OCI-LY7 (cell line): ENCODE measurements around the gene PHF21B. TPM values are rescaled to one million over a fixed set of nuclear protein-coding genes. Genes with fewer than 3 reads are reported as not detected.

ENCODE experiments used
- Bru-seq: library from RNA; stranded (reverse); fragments of 400-500 nt; gene quantifications from one replicate; lab custom pipeline; 2021; lab: Mats Ljungman, UMichigan
- BruChase-seq, 2 experiments: library from RNA; stranded (reverse); fragments of 400-500 nt; gene quantifications; one replicate each; lab custom pipeline; 2021; lab: Mats Ljungman, UMichigan
- BruUV-seq: library from RNA; stranded (reverse); fragments of 400-500 nt; replicated peaks from 2 replicates; lab custom pipeline; 2021; lab: Mats Ljungman, UMichigan
- CTCF ChIA-PET: fragments of 300-600 bp; sonication (Branson Sonifier 250); formaldehyde crosslinking; loops from one replicate; lab custom pipeline; 2022; ENCODE audit warnings: antibody characterized with exemption; ENCODE audit not compliant: unreplicated experiment; lab: Charles Lee
- POLR2A ChIA-PET: fragments of 300-600 bp; sonication (Branson Sonifier 250); formaldehyde crosslinking; loops from one replicate; lab custom pipeline; 2022; ENCODE audit warnings: antibody characterized with exemption; lab: Charles Lee
- DNase-seq: peaks from one replicate; pipeline ENCODE4 v3.0.0-alpha.2; 2015; ENCODE audit warnings: low spot score
- H2AFZ ChIP-seq: fragments of 200-600 bp; sonication (generic), shearing (Covaris generic); 2 replicates; pipeline ENCODE4 v1.6.1; 2014; ENCODE audit warnings: mild to moderate bottlenecking, antibody characterized with exemption, low read length, moderate library complexity
- H3K27ac ChIP-seq: fragments of 200-600 bp; sonication (generic); 2 replicates; pipeline ENCODE4 v1.5.1; 2014; ENCODE audit warnings: mixed run types, low read depth, mild to moderate bottlenecking, moderate library complexity, low read length, inconsistent platforms; ENCODE audit not compliant: poor library complexity, severe bottlenecking
- H3K36me3 ChIP-seq: fragments of 200-600 bp; sonication (generic); 2 replicates; pipeline ENCODE4 v1.6.1; 2014; ENCODE audit warnings: mild to moderate bottlenecking, antibody characterized with exemption, low read length, moderate library complexity, mixed read lengths; ENCODE audit not compliant: insufficient read depth
- H3K4me1 ChIP-seq: fragments of 200-600 bp; sonication (generic); 2 replicates; pipeline ENCODE4 v1.5.1; 2014; ENCODE audit warnings: mild to moderate bottlenecking, low read length; ENCODE audit not compliant: insufficient read depth, poor library complexity, severe bottlenecking
- H3K4me2 ChIP-seq: fragments of 200-600 bp; sonication (generic); 2 replicates; pipeline ENCODE4 v1.6.1; 2014; ENCODE audit warnings: mild to moderate bottlenecking, low read length
- H3K4me3 ChIP-seq: fragments of 200-600 bp; sonication (generic); 2 replicates; pipeline ENCODE4 v1.5.1; 2014; ENCODE audit warnings: mild to moderate bottlenecking, low read depth, low read length; ENCODE audit not compliant: poor library complexity, severe bottlenecking
- H3K79me2 ChIP-seq: fragments of 200-600 bp; sonication (generic); 2 replicates; pipeline ENCODE4 v1.6.1; 2016; ENCODE audit warnings: low read depth, mild to moderate bottlenecking, low read length, moderate library complexity, mixed read lengths; ENCODE audit not compliant: insufficient read depth
- H3K9me2 ChIP-seq: fragments of 200-600 bp; sonication (generic); 2 replicates; pipeline ENCODE4 v1.6.1; 2016; ENCODE audit warnings: mild to moderate bottlenecking, low read length, mixed read lengths; ENCODE audit not compliant: insufficient read depth
- H3K9me3 ChIP-seq: fragments of 200-600 bp; sonication (generic); 2 replicates; pipeline ENCODE4 v1.6.1; 2014; ENCODE audit warnings: mild to moderate bottlenecking, mixed run types, low read length, mixed read lengths
- H4K20me1 ChIP-seq: fragments of 200-600 bp; sonication (generic); 2 replicates; pipeline ENCODE4 v1.6.1; 2014; ENCODE audit warnings: mild to moderate bottlenecking, antibody characterized with exemption, low read length, moderate library complexity, mixed read lengths; ENCODE audit not compliant: insufficient read depth
- EZH2phosphoT487 ChIP-seq: fragments of 200-600 bp; sonication (generic); IDR thresholded peaks from 2 replicates; pipeline ENCODE4 v1.6.1; 2018; ENCODE audit warnings: low read depth, borderline replicate concordance, mild to moderate bottlenecking, mixed run types, antibody characterized with exemption, low read length, moderate library complexity, mixed read lengths
- intact Hi-C: fragments of 100-400 bp; cut with micrococcal nuclease; formaldehyde crosslinking; loops from one replicate; pipeline ENCODE4 v1.10.0; 2022; ENCODE audit not compliant: unreplicated experiment
- long read RNA-seq: library from polyadenylated mRNA; stranded (forward); transcript quantifications from one replicate; pipeline ENCODE4 v2.0.0, GENCODE V29; 2022
- total RNA-seq, 2 experiments: library from RNA; depleted of rRNA in 1 of 2; stranded (reverse); fragments of >200 nt in 1 of 2; shearing (Covaris generic) in 1 of 2; gene quantifications; 2 replicates each; pipeline ENCODE4 v1.2.3, GENCODE V29; 2014 to 2022
- TF ChIP-seq, protein P1 (sequence below): fragments of 200-600 bp; sonication (generic); conservative IDR thresholded peaks from 2 replicates; pipeline ENCODE4 v1.5.1; 2014; ENCODE audit warnings: mild to moderate bottlenecking, antibody characterized with exemption, low read length, moderate library complexity, mixed read lengths

The PHF21B gene
- total RNA-seq (2014; rRNA removed; shearing (Covaris generic)), result 3.1 and 9.4 TPM in 2 replicates
- total RNA-seq (2022), result 12.4 TPM in 2 replicates
- Bru-seq, nascent RNA, result percentile 53 among the genes with signal in this experiment
- percentile 60 among the genes with signal in this experiment for BruChase-seq, experiment 1, labeled RNA remaining after a 6-hour chase
- BruChase-seq, experiment 2, labeled RNA remaining after a 2-hour chase, result percentile 57 among the genes with signal in this experiment
- long read RNA-seq, partial matches to known transcripts, result 1 of 9 reads
- long read RNA-seq, other reads (novel, unspliced or antisense), result 8 of 9 reads

DNA sequence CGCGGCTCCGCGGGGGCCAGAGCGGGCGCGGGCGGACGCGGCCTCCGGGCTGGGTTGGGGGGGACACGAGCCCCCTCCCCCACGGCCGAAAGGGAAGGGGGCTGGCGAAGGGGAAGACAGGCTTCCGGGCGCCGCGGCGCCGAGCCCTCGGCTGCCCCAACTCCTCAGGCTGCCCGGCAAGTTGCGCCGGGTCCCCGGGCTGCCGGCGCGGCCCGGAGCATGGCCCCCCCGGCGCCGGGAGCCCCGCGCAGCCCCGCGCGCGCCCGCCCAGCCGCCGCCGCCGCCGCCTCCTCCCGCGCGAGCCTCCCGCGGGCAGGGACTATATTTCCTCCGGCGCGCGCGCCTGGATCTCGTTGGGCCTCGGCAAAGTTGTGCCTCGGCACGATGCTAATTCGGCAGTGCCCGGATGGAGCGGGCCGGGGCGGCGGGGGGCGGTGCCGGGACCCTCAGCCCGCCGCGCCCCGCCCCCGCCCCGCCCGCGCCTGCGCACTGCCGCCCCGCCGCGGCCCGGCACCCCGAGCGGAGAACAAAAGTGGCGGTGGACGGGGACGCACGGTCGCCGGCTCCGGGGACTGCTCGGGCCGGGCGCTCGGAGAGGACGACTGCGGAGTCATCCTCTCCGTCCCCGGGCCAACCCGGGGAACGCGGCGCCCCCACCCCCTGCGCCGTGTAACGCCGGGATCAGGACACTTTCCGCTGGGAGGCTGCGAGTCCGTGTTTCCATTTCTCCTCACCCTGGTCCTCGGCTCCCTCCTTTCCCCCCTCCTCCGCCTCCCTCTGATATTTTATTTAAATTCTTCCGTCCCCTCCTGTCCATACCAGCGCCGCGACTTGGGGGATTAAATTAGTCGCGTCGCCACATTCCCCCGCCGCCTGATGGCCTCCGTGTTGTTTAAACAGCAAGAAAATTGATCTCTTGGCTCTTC is at the start of gene PHF21B:
Gene PHF21B (minus strand): TSS at position 400 of the 926 bp plus-strand sequence. CDS start 456 bp downstream, outside the sequence.
- Histone ChIP-seq H3K4me3 (peak within 1 kb of the TSS; percentile 90), H3K27ac (no peak within 1 kb of the TSS), H3K79me2 (no peaks in the 10 kb centered on the region), H3K9me3 (no peaks in the 10 kb centered on the region), H2AFZ (peak within 1 kb of the TSS; percentile 79), H3K4me1 (peaks cover 7% of the 10 kb centered on the region), H3K4me2 (peak within 1 kb of the TSS; percentile 81), H3K9me2 (no peaks in the 10 kb centered on the region), H3K36me3 (no peaks in the 10 kb centered on the region), H4K20me1 (0 out of 2 replicates have a peak, but pooled peaks cover 3% of the 10 kb centered on the region)
- BruUV-seq, result no TSS peak
- intact Hi-C loops, result no loop called here
- TF ChIP-seq, protein P1, sequence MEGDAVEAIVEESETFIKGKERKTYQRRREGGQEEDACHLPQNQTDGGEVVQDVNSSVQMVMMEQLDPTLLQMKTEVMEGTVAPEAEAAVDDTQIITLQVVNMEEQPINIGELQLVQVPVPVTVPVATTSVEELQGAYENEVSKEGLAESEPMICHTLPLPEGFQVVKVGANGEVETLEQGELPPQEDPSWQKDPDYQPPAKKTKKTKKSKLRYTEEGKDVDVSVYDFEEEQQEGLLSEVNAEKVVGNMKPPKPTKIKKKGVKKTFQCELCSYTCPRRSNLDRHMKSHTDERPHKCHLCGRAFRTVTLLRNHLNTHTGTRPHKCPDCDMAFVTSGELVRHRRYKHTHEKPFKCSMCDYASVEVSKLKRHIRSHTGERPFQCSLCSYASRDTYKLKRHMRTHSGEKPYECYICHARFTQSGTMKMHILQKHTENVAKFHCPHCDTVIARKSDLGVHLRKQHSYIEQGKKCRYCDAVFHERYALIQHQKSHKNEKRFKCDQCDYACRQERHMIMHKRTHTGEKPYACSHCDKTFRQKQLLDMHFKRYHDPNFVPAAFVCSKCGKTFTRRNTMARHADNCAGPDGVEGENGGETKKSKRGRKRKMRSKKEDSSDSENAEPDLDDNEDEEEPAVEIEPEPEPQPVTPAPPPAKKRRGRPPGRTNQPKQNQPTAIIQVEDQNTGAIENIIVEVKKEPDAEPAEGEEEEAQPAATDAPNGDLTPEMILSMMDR, result 0 out of 2 replicates have a peak, but pooled peaks have one; percentile 26
- TF ChIP-seq EZH2phosphoT487, result no peak
- DNase-seq, result peak; percentile 84
- ChIA-PET CTCF (no interaction called here), POLR2A (interaction anchor here (0.7 kb wide), 1 partner anchor 1746 kb away, joined by 3 read pairs; no protein-coding TSS in a partner anchor)

DNA sequence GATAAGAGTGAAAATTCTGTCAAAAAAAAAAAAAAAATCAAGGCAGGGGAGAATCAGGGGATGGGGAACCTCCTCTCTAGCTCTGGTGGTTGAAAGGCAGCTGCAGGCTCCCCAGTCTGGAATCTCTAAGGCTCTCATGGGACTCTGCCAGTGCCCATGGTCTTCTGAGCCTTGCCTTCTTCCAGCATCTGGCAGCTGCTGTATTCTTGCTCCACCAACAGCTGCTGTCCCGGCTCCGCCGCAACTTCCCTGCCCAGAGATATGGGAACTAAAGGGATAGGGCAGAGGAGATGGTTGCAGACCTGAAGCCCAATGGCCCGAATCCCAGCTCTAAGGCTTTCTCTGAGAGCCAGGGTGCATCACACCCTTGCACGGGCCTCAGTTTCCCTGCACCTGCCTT is 49.5 kb upstream of the PHF21B start:
- no peaks in the 10 kb centered on the region for H3K79me2 ChIP-seq
- no peaks in the 10 kb centered on the region for H4K20me1 ChIP-seq
- H3K36me3 ChIP-seq, result no peaks in the 10 kb centered on the region
- no peak overlapping the region for H3K4me2 ChIP-seq
- POLR2A ChIA-PET, result no interaction called here
- H2AFZ ChIP-seq, result no peak overlapping the region
- no peaks in the 10 kb centered on the region for H3K9me3 ChIP-seq
- no peak overlapping the region for H3K27ac ChIP-seq
- CTCF ChIA-PET, result no interaction called here
- no TSS peak for BruUV-seq
- DNase-seq, result no peak
- TF ChIP-seq, protein P1, result no peak
- TF ChIP-seq EZH2phosphoT487, result no peak
- intact Hi-C loops, result no loop called here
- no peak overlapping the region for H3K4me3 ChIP-seq
- no peaks in the 10 kb centered on the region for H3K4me1 ChIP-seq
- no peaks in the 10 kb centered on the region for H3K9me2 ChIP-seq
